ENCODE results near the gene MFN2. TPM values are rescaled to one million over a fixed set of nuclear protein-coding genes. Genes with fewer than 3 reads are reported as not detected.
"Not testable (repeated sequence)": the region's sequence is repeated elsewhere in the genome, so short reads cannot be mapped to it uniquely, and the experiment has no call there.

The MFN2 gene
- total RNA-seq, 2 donors from 2014 or later = 20.1 to 20.8 TPM

DNA sequence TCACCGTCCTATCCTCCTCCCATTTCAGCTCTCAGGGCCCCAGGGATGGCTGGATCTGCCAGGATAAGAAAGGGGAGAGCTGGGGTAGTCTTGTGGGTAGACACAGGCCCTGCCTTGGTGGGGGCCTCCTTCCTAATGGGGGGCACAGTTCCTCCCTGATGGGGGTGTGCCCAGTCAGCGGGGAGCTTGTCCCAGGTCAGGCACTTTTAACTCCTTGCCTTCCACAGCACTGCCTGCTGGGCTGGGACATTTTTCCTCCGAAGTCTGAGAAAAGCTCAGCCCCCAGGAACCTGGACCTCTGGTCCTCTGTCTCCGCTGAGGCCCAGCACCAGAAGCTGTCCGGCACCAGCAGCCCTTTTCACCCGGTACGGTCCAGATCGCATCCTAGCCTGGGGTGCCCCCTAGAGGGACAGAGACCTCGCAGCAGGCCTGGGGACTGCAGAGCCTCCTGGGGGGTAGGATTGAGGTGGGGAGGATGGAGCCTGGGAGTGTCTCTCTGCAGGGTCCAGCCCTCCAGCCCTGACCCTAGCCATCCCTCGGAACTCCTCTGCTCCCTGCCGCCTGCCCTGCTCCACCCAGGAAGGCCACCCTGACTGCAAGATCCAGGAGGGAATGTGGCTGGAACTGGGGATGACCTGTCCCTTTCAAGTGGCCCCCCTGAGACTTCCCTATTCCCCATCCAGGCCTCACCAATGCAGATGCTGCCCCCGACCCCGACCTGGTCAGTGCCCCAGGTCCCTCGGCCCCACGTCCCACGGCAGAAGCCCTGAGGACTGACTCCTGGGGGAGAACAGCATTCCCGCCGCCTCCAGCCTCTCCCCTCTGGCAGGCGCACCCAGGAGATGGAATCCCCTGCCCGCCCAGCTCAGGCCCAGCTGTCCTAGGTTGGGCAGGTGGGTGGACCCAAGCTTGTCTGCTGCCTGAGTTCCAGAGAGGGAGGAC lies 51.1 kb downstream of the MFN2 start:
- 76 to 83% methylated on average over 10 to 18 of the region's 20 CpGs for WGBS, 2 donors
- Histone ChIP-seq H3K36me3 (replicated peaks in 1 of 2; ENCODE audit: insufficient read depth in 1 of 2, low read depth in 2 of 2) (peaks cover 0 to 6% of the 10 kb centered on the region in 2 donors), H3K27ac (no peak overlapping the region), H3K4me3 (no peak overlapping the region), H3K27me3 (no peaks in the 10 kb centered on the region), H3K4me1 (no peaks in the 10 kb centered on the region), H3K9me3 (no peaks in the 10 kb centered on the region)
- intact Hi-C loops (cut with DNase I) = no loop called here
- TF ChIP-seq, protein P1, sequence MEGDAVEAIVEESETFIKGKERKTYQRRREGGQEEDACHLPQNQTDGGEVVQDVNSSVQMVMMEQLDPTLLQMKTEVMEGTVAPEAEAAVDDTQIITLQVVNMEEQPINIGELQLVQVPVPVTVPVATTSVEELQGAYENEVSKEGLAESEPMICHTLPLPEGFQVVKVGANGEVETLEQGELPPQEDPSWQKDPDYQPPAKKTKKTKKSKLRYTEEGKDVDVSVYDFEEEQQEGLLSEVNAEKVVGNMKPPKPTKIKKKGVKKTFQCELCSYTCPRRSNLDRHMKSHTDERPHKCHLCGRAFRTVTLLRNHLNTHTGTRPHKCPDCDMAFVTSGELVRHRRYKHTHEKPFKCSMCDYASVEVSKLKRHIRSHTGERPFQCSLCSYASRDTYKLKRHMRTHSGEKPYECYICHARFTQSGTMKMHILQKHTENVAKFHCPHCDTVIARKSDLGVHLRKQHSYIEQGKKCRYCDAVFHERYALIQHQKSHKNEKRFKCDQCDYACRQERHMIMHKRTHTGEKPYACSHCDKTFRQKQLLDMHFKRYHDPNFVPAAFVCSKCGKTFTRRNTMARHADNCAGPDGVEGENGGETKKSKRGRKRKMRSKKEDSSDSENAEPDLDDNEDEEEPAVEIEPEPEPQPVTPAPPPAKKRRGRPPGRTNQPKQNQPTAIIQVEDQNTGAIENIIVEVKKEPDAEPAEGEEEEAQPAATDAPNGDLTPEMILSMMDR (IDR thresholded peaks at IDR 0.05) = peak in 4 of 7 experiments; percentile 18 to 27 (median 26)
- no peak for TF ChIP-seq POLR2A (IDR thresholded peaks at IDR 0.05)
- DNase-seq = peak in 2 of 4 donors; percentile 31 to 32
- ATAC-seq = no peak

DNA sequence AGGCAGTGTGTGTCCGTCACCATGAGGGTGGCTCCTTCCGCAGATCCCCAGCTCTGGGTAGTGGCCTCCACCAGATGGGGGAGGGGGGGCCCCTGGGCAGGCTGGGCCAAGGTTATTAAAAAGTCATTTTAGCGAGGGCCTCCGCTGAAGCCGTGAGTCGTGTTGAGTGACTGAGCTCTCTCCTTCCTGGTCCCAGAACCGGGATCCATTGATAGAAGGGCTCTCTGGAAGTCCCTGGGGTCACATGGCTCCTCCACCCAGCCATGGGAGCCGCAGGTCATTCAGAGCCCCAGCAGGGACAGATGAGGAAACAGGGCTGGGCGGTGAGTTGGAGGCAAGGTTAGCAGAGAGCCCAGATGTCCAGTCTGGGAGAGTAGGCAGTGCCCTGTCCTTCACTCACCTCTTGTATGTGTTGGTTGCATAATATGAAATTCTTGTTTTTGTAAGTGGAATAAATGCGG lies 51.9 kb downstream of the MFN2 start:
- no peak for DNase-seq
- no peaks in the 10 kb centered on the region for H3K27me3 ChIP-seq
- TF ChIP-seq, protein P1 (IDR thresholded peaks at IDR 0.05) = no peak
- no peak for TF ChIP-seq POLR2A (IDR thresholded peaks at IDR 0.05)
- no peaks in the 10 kb centered on the region for H3K4me1 ChIP-seq
- 75 to 87% methylated on average over 10 of the region's 10 CpGs for WGBS, 2 donors
- no peaks in the 10 kb centered on the region for H3K9me3 ChIP-seq
- no peak for ATAC-seq
- intact Hi-C loops (cut with DNase I) = no loop called here
- H3K36me3 ChIP-seq (replicated peaks in 1 of 2; ENCODE audit: insufficient read depth in 1 of 2, low read depth in 2 of 2) = peaks cover 0 to 2% of the 10 kb centered on the region in 2 donors
- no peak overlapping the region for H3K4me3 ChIP-seq
- no peak overlapping the region for H3K27ac ChIP-seq

- H3K27ac ChIP-seq; DNase-seq; ATAC-seq; intact Hi-C loops (cut with DNase I); H3K4me3 ChIP-seq; H3K4me1 ChIP-seq; H3K27me3 ChIP-seq; H3K36me3 ChIP-seq (replicated peaks in 1 of 2; ENCODE audit: insufficient read depth in 1 of 2, low read depth in 2 of 2); H3K9me3 ChIP-seq: not testable (repeated sequence)
- 76 to 92% methylated on average over 5 of the region's 5 CpGs for WGBS, 2 donors
These were observed 53.2 kb downstream of the MFN2 start for GRCh38 chr1:12033441-12033840.

- DNase-seq (peak in 2 of 4 donors; percentile 18 to 32), ATAC-seq (no peak)
- no peak overlapping the region for H3K27ac ChIP-seq
- no peaks in the 10 kb centered on the region for H3K9me3 ChIP-seq
- intact Hi-C loops (cut with DNase I) = no loop called here
- TF ChIP-seq, protein P1 (IDR thresholded peaks at IDR 0.05) = no peak
- TF ChIP-seq POLR2A (IDR thresholded peaks at IDR 0.05) = no peak
- peaks cover 0 to 2% of the 10 kb centered on the region in 2 donors for H3K36me3 ChIP-seq (replicated peaks in 1 of 2; ENCODE audit: insufficient read depth in 1 of 2, low read depth in 2 of 2)
- H3K27me3 ChIP-seq = no peaks in the 10 kb centered on the region
- H3K4me1 ChIP-seq = no peaks in the 10 kb centered on the region
- 72 to 77% methylated on average over 7 of the region's 7 CpGs for WGBS, 2 donors
- no peak overlapping the region for H3K4me3 ChIP-seq
These were observed 54.1 kb downstream of the MFN2 start for GRCh38 chr1:12034381-12034801.

- Histone ChIP-seq H3K9me3 (no peaks in the 10 kb centered on the region), H3K4me3 (no peak overlapping the region), H3K36me3 (replicated peaks in 1 of 2; ENCODE audit: insufficient read depth in 1 of 2, low read depth in 2 of 2) (no peaks in the 10 kb centered on the region), H3K4me1 (no peaks in the 10 kb centered on the region), H3K27me3 (no peaks in the 10 kb centered on the region), H3K27ac (no peak overlapping the region)
- no peak for ATAC-seq
- TF ChIP-seq, protein P1 (IDR thresholded peaks at IDR 0.05) = no peak
- no peak for TF ChIP-seq POLR2A (IDR thresholded peaks at IDR 0.05)
- WGBS, 2 donors = 50 to 53% methylated on average over 4 of the region's 4 CpGs
- intact Hi-C loops (cut with DNase I) = no loop called here
- DNase-seq = no peak
These were observed 55.1 kb downstream of the MFN2 start for GRCh38 chr1:12035312-12035711.
